Measurements from ENCODE around the gene PRIM2.
"Not testable (repeated sequence)": the region's sequence is repeated elsewhere in the genome, so short reads cannot be mapped to it uniquely, and the experiment has no call there.

PRIM2 gene

GRCh38 chr6:57310095-57310816 lies 7.2 kb upstream of the PRIM2 start:
- DNase-seq, result not testable (repeated sequence)

GRCh38 chr6:57310817-57311157 lies 6.6 kb upstream of the PRIM2 start:
- DNase-seq, result no peak

GRCh38 chr6:57311300-57312003 lies 6.0 kb upstream of the PRIM2 start:
- not testable (repeated sequence) for DNase-seq

- no peak for DNase-seq
Measured at GRCh38 chr6:57312004-57312345, 5.5 kb upstream of the PRIM2 start.

- no peak for DNase-seq
Measured at GRCh38 chr6:57313009-57313408, 4.4 kb upstream of the PRIM2 start.

GRCh38 chr6:57313711-57314471 lies 3.5 kb upstream of the PRIM2 start:
- no peak for DNase-seq

GRCh38 chr6:57315111-57315510 lies 2.3 kb upstream of the PRIM2 start:
- DNase-seq, result no peak

- DNase-seq, result no peak
Measured at GRCh38 chr6:57315851-57316250, 1.6 kb upstream of the PRIM2 start.

- DNase-seq, result peak; percentile 91
Measured at GRCh38 chr6:57316581-57317059, 810 bp upstream of the PRIM2 start.

GRCh38 chr6:57324538-57324937 lies 7.1 kb downstream of the PRIM2 start:
- DNase-seq, result no peak

GRCh38 chr6:57327311-57327710 lies 9.9 kb downstream of the PRIM2 start:
- DNase-seq, result no peak

- DNase-seq, result no peak
Measured at GRCh38 chr6:57328074-57328473, 10.6 kb downstream of the PRIM2 start.

- no peak for DNase-seq
Measured at GRCh38 chr6:57329933-57330332, 12.5 kb downstream of the PRIM2 start.

- no peak for DNase-seq
Measured at GRCh38 chr6:57342148-57342669, 24.8 kb downstream of the PRIM2 start.

GRCh38 chr6:57343342-57343741 lies 25.9 kb downstream of the PRIM2 start:
- DNase-seq, result not testable (repeated sequence)

GRCh38 chr6:57346715-57347114 lies 29.3 kb downstream of the PRIM2 start:
- DNase-seq, result not testable (repeated sequence)

- DNase-seq, result not testable (repeated sequence)
Measured at GRCh38 chr6:57347597-57347996, 30.2 kb downstream of the PRIM2 start.

GRCh38 chr6:57350443-57350842 lies 33.0 kb downstream of the PRIM2 start:
- DNase-seq, result not testable (repeated sequence)

GRCh38 chr6:57352596-57352995 lies 35.2 kb downstream of the PRIM2 start:
- DNase-seq, result not testable (repeated sequence)

- not testable (repeated sequence) for DNase-seq
Measured at GRCh38 chr6:57358319-57358718, 40.9 kb downstream of the PRIM2 start.

GRCh38 chr6:57359766-57360165 lies 42.3 kb downstream of the PRIM2 start:
- DNase-seq, result not testable (repeated sequence)

- DNase-seq, result not testable (repeated sequence)
Measured at GRCh38 chr6:57362340-57362739, 44.9 kb downstream of the PRIM2 start.

GRCh38 chr6:57365076-57365583 lies 47.7 kb downstream of the PRIM2 start:
- not testable (repeated sequence) for DNase-seq
